Measurements from ENCODE around the gene MROH7.

Gene MROH7

GRCh38 chr1:54597455-54598030 lies 44.0 kb upstream of the MROH7 start:
- DNase-seq (ENCODE audit: low spot score), result no peak
- no peak for TF ChIP-seq CTCF (IDR thresholded peaks at IDR 0.05; ENCODE audit: extremely low read depth, insufficient read depth, missing control alignments)
- in situ Hi-C loops (cut with MboI; ENCODE audit: low pct_unique_long_range_greater_than_20kb, low sequenced_read_pairs, unreplicated experiment), result no loop called here

- no peak for TF ChIP-seq CTCF (IDR thresholded peaks at IDR 0.05; ENCODE audit: extremely low read depth, insufficient read depth, missing control alignments)
- in situ Hi-C loops (cut with MboI; ENCODE audit: low pct_unique_long_range_greater_than_20kb, low sequenced_read_pairs, unreplicated experiment), result no loop called here
Measured at GRCh38 chr1:54599211-54599823, 42.3 kb upstream of the MROH7 start.

GRCh38 chr1:54600947-54601721 lies 40.5 kb upstream of the MROH7 start:
- TF ChIP-seq CTCF (IDR thresholded peaks at IDR 0.05; ENCODE audit: extremely low read depth, insufficient read depth, missing control alignments), result no peak
- in situ Hi-C loops (cut with MboI; ENCODE audit: low pct_unique_long_range_greater_than_20kb, low sequenced_read_pairs, unreplicated experiment), result no loop called here

More at GRCh38 chr1:54599211-54599823, 42.3 kb upstream of the MROH7 start:
- DNase-seq (ENCODE audit: low spot score), result no peak

GRCh38 chr1:54601730-54602129 lies 39.9 kb upstream of the MROH7 start:
- no peak for DNase-seq (ENCODE audit: low spot score)
- no peak for TF ChIP-seq CTCF (IDR thresholded peaks at IDR 0.05; ENCODE audit: extremely low read depth, insufficient read depth, missing control alignments)
- in situ Hi-C loops (cut with MboI; ENCODE audit: low pct_unique_long_range_greater_than_20kb, low sequenced_read_pairs, unreplicated experiment), result no loop called here

More at GRCh38 chr1:54600947-54601721, 40.5 kb upstream of the MROH7 start:
- no peak for DNase-seq (ENCODE audit: low spot score)

GRCh38 chr1:54602554-54602953 lies 39.0 kb upstream of the MROH7 start:
- in situ Hi-C loops (cut with MboI; ENCODE audit: low pct_unique_long_range_greater_than_20kb, low sequenced_read_pairs, unreplicated experiment), result no loop called here
- no peak for TF ChIP-seq CTCF (IDR thresholded peaks at IDR 0.05; ENCODE audit: extremely low read depth, insufficient read depth, missing control alignments)
- no peak for DNase-seq (ENCODE audit: low spot score)

GRCh38 chr1:54603241-54603640 lies 38.3 kb upstream of the MROH7 start:
- no peak for DNase-seq (ENCODE audit: low spot score)
- in situ Hi-C loops (cut with MboI; ENCODE audit: low pct_unique_long_range_greater_than_20kb, low sequenced_read_pairs, unreplicated experiment), result no loop called here
- no peak for TF ChIP-seq CTCF (IDR thresholded peaks at IDR 0.05; ENCODE audit: extremely low read depth, insufficient read depth, missing control alignments)
